ENCODE results near the gene TSPAN15.

The TSPAN15 gene

DNA sequence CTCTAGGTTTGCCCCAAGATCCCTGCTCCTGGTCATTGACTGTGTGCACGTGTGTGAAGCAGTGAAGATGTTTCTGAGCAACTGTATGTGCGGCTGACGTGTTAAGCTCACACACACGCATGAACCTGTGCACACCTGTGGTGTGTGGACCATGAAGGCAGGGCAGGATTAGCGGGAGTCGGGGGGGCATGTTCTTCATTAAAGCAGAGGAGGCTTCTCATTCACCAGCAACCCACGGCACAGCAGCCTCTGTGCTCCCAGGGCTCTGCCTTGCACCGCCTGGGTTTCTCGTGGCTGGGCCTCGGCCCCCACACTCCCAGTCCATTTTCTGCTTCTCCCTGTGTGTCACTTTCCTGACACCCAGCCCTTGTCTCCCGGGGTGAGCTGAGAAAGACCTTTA lies 33.7 kb upstream of the TSPAN15 start:
- DNase-seq (ENCODE audit: low read depth in 2 of 2): no peak

DNA sequence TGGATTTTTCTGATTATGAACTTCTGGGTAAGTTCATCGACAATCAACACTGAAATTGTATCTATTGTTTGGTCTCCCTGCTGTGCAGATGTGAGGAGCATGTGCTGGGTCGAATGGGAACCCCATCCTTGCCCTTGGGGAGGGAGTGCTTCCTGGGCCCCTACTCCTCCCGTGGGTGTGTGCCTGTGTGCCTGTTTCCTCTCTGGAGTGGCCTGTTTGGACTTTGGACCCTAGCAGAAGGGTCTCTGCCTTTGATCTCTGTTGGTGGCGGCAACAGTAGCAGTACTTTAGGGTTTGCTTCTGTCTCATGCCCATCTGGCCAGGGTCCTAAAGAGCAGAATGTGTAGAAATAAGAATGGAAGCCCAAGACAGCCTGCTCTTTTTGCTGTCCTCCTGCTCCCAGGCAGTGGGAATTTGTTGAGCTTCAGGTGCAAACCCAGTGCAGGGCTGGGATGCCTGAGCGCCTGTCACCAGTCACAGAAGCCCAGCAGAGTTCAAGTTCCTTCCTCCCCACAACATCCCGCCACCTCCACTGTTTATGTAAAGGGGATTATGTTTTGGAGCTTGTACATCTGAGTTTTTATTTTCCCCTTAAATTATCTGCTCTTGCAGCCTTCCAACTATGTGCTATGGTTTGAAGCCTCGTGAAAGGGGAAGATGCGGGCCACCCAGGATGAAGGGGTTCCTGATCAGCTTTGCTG lies 33.1 kb upstream of the TSPAN15 start:
- no peak for DNase-seq (ENCODE audit: low read depth in 2 of 2)

DNA sequence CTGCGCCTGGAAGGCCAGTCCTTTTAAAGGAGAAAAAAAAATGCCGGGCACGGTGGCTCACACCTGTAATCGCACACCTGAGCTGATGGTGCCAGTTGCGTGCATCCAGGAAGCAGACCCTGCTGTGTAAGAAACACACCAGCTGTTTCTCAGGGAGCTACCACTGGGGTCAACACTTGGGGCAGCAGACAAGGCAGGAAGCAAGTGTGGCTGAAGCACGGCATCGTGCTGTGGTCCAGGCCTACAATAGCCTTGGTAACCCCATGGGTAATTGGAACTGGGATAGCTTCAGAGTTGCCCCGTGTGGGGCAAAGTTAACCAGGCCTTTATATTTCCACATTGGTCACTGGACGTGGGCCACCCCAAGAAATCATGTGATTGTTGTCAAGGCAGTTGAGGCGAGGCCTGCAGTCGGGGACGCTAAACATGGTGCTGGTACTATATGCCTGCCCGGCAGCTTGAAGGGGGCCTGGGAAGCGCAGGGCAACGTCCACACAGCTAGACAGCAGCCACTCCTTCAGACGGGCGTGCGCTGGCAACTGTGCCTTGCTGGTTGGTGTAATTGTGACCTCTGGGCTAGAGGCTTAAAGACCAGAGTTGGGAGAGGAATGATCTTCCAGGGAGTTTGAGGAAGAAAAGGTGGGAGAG lies 32.0 kb upstream of the TSPAN15 start:
- no peak for DNase-seq (ENCODE audit: low read depth in 2 of 2)

DNA sequence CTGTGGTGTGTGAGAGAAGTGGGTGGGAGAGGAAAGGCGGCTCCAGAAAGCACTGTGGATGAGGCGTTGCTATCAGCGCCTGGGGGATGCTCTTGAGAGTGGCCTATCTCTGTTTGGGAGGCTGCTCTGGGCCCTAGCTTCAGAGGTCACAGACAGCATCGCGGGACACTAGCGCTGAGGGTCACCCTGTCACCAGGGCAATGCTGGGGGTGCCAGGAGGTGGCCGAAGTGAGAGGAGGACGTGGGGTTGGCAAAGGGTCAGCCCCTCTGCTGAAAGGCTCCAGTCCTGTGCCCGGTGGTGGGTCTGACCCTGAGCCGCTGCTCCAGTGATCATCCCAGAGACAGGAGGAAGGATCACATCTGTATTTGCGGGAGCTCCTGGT lies 31.5 kb upstream of the TSPAN15 start:
- no peak for DNase-seq (ENCODE audit: low read depth in 2 of 2)

DNA sequence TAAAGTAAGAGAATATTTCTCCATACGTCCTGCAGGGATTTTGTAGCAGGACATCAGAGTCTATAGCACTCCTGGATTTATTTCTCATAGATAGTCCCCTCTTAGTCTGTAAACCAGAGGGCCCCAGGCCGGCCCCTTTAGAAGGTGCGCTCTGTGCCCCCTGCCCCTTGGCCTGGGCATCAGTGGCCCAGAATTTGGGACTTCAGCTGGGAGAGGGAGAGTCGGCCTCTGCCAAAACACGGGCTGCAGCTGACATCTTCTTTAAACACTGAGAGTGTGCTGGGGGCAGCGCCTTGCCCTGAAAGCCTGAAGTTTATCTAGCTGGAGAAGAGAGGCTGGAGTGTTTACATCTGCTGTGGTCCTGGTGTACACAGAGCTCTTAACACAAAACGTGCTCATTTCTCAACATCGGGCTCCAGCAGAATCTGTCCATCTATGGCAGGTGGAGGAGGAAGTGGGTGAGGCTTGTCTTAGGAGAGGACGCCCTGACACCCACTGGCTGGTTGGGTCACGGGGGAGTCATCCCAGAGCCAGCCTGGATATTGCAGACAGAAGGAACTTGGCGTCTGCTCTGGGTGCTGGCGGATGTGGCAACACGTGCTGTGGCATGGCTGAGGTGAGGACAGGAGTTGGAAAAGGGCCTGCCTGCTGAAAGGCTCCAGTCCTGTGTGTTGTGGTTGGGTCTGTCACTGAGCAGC lies 29.5 kb upstream of the TSPAN15 start:
- no peak for DNase-seq (ENCODE audit: low read depth in 2 of 2)

DNA sequence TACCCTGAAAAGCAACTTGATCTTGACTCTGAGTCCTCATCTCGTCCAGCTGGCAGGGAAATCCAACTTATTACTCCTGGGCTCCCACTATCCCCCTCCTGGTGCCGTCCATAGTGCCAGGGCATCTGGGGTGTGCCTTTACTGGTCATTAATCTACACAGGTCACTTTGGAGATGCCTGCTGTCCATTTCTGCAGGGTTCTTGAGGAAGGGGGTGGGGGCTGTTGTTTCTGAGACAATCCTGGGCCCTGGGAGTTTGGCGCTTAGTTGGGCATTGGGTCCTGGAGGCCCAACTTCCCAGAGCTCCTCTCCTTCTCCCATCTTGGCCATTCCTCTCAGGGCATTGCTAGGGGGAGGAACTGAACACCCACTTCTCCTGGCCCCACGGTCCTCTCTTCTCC lies 28.6 kb upstream of the TSPAN15 start:
- DNase-seq (ENCODE audit: low read depth in 2 of 2): no peak

DNA sequence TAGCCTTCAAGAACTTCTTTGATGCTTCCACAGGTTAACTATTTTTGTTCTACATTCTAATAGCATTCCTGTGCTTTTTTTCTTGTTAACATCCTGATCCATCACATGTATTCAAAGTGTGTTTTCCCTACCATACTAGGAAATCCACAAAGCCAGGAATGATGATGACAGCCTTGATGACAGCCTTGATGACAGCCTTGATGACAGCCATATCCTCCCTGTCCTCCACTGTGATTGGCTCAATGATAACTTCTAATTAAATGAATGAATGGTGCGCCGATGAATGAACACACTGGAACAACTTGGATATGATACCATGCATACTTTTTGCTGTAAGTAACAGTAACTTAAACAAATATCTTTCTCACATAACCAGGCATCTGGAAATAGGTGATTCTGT lies 26.2 kb upstream of the TSPAN15 start:
- no peak for DNase-seq (ENCODE audit: low read depth in 2 of 2)

DNA sequence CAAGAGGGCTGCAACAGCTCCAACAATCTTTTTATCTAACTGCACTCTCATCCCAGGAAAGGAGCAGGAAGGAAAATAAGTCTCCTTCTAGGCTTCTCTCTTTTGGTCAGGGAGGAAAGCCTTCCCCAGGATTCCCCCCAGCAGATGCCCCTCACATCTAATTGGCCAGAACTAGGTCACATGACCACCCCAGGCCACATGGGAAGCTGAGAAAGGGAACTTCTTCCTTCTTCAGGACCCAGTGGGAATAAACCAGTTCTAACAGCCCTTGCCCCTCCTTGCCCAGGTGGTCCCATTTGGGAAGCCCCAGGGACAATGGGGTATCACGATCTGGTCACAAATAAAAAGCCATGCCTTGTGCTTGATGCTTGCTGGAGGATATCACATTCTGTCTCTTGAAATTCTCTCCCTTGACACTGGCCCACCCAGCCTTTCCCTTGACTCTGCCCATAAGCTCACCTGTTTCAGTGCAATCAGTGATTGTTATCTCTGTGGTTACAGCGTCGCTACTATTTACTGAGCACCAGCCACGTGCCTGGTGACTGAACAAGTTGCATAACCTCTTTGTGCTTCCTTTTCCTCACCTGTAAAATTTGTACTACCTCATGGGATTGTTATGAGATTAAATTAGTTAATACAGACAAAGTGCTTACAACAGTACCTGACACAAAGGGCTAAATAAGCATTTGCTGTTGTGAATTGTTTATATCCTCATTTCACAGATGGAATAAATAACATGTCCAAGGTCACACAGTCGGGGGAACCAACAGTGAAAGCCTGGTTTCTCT lies 25.6 kb upstream of the TSPAN15 start:
- no peak for DNase-seq (ENCODE audit: low read depth in 2 of 2)

DNA sequence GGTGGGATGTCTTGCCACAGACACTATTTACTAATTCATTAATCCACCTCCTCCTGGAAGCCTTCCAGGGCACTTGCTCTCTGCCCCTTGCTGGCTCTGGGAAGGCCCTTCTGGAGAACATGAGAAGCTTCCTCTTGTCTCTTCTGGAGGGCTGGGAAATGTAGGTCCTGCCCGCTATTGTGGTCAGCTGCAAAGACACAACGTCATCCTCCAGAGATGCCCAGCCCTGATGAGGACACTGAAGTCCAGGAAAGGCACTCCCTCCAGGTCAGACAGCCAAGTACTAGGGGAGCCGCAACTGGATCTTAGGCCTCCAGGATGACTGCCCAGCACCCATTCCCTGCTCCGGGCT lies 24.9 kb upstream of the TSPAN15 start:
- DNase-seq (ENCODE audit: low read depth in 2 of 2): no peak

DNA sequence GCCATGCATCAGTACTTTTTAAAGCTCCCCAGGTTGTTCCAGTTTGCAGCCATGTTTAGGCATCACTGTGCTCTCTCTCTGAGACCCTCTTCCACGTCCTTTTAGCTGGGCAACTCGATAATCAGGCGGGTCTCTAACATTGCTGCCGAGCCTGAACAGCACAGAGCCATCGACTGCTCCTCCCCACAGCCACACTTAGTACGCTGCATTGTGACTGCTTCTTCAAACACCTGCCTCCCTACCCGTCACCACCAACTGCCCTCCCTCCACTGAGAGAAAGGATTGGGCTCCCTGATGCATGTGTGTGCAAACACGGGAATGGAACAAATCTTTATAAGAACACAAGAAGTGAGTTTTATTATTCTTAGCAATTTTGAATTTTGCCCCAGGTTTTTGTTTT lies 23.1 kb upstream of the TSPAN15 start:
- no peak for DNase-seq (ENCODE audit: low read depth in 2 of 2)

DNA sequence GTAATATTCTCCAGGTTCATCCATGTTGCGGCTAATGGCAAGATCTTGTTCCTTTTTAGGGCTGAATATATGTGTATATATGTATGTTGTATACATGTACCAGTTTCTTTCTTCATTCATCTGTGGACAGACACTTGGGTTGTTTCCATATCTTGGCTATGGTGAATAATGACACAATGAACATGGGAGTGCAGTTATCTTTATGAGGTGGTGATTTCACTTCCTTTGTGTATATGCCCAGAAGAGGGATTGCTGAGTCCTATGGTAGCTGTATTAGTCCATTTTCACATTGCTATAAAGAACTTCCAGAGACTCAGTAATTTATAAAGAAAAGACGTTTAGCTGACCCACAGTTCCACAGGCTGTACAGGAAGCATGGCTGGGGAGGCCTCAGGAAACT lies 17.1 kb upstream of the TSPAN15 start:
- no peak for DNase-seq (ENCODE audit: low read depth in 2 of 2)

DNA sequence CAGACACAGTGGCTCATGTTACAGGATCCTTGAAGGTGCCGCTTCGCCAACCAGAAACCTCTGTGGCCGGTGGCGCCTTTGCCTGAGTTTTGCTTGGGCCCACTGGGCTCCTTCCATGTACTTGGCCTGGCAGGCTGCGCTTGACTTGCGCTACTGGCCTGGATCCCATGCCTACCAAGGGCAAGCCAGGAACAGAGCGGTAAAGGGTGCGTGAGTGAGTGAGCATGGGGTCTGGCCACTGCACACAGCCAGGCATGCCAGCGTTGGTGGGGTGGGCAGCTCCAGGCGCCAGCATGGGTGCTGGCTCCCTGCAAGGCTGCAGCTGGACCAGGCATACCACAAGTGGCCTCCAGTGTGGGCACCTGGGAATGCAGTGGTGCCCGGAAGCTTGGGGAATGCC lies 16.3 kb upstream of the TSPAN15 start:
- no peak for DNase-seq (ENCODE audit: low read depth in 2 of 2)

DNA sequence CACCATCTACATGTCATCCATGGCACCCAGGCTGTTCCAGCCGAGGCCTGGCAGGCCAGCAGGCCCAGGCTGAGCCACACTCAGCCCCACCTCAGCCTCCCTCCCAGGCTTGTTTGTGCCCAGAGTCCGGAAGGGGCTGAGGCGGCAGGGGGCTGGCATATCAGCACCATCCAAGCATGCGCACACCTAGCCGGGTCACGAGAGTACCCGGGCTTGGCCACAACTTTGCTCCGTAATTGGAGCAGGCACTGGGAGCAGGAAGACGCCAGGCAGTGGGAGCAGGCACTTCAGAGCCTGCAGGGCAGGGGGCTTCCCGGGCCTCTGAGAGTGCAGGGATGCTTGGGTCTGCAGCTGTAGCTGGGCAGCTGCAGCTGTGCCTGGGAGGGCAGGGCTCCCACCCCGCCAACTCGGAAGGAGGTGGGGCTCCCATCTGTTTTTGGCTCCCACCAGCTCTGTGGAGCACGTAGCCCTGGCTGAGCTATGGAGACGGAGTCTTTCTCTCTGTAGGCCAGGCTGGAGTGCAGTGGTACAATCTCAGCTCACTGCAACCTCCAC lies 15.2 kb upstream of the TSPAN15 start:
- DNase-seq (ENCODE audit: low read depth in 2 of 2): no peak

DNA sequence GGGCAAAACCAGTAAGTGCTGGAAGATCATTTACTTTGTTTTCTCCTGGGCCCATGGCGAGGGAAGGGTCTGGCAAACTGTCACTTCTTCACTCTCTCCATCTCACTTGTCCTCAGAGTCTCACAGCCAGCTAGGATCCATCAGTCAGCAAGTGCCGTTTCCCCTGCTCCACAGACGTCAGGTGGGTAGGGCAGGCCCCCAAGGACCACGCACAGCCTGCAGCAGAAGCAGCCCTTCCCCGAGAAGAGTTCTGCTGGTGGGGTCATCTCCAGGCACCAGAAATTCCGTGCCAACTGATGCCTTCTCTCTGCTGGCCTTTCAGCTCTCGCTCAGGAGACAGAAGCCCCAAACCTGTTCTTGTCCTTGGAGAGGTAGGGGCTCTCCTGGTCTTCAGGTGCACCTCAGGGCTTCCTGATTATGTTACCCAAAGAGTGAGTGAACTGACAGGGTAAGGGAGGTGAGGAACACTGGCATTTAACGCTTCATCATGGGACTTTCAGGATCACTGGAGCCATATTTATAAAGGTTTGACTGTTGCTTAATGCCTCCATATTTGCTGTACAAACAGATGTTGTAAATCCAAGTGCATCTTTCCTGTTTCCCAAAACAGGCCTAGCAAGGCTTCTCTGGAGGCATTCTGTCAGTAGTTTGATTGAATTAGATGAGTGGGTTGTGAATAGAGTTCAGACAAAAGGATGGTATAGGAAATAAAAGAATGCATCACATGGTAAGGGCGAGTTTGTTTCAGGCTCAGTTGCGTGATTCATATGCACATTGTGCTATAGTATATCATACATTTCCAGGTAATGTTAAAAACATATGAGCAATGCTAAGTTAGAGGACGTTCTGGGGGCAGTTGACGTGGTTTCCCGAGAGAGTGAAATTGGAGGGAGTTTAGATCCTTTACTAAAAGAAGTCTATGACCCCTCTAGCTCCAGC lies 13.7 kb upstream of the TSPAN15 start:
- DNase-seq (ENCODE audit: low read depth in 2 of 2): no peak

DNA sequence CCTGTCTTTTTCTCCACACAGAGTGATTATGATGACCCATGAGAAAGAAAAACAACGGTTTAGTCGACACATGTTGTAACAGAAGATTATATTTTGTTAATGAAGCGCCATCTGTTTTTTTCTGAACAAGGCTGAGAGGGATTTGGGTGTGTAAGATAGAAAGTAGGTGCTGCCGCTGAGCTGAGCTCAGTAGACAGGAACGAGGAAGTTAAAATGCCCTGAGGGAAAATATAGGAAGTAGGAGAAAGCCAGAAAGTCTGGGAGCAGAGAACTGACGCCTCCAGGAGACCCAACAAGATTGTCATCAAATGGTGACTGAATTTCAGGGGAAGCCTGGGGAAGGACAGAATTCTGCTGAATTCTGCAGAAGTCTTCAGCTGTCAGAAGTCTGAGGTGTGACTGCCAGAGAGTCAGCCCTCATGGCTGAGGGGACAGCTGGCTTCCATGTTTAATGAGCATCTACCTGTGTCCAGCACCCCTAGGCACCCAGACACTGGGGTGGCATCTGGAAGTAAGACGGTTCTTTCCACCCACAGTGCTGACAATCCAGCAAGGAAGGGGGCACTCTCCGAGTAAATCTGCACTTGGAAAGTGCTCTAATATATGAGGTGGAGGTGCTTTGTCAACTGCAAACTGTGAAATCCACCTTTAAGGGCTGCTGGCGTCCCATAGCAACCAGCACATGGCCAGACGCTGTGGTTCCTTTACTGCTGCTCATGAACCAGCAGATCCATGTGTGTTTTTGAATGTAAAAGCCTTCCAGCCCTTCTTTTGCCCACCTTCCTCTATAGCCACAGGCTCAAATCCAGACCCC lies 12.5 kb upstream of the TSPAN15 start:
- DNase-seq (ENCODE audit: low read depth in 2 of 2): no peak

DNA sequence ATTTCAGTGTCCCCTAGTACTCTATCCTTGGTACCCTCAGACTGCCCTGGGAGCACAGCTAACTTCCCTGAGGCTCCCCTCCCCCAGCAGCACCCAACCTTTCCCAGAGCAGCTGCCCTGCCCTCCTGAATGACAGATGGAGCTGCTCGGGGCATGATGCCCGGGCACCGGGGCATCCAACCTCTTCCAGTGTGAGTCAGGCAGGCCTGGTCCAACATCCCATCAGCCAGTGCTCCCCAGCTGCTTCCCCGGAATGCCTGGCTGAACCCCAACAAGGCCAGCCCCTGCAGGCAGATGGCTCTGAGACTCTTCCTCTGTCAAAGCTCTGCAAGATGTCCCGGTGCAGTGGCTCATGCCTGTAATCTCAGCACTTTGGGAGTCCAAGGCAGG lies 11.9 kb upstream of the TSPAN15 start:
- DNase-seq (ENCODE audit: low read depth in 2 of 2): no peak

DNA sequence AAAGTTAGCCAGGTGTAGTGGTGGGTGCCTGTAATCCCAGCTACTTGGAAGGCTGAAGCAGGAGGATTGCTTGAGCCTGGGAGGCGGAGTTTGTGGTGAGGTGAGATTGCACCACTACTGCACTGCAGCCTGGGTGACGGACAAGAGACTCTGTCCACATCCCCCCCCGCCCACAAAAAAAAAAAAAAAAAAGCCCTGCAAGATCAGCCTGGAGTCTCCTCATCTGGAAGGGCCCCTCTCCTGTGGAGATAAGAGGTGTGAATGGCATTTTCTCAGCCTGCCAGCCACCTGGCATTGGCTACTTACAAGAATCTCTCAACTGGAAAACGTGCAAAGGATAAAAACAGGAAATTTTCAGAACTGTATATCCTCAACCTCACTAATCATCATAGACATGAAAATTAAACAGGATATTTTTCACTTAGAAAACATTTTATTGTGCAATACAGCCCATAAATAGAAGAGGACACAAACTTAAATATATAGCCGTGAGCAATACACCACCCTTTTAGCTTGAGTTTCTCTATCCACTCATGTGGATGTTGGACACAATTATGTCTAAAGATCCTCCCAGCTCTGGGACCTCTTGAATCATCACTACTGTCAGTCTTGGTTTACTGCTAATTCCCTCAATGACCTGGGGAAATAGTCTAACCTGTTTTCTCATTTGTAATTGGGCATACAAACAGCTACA lies 11.3 kb upstream of the TSPAN15 start:
- no peak for DNase-seq (ENCODE audit: low read depth in 2 of 2)

DNA sequence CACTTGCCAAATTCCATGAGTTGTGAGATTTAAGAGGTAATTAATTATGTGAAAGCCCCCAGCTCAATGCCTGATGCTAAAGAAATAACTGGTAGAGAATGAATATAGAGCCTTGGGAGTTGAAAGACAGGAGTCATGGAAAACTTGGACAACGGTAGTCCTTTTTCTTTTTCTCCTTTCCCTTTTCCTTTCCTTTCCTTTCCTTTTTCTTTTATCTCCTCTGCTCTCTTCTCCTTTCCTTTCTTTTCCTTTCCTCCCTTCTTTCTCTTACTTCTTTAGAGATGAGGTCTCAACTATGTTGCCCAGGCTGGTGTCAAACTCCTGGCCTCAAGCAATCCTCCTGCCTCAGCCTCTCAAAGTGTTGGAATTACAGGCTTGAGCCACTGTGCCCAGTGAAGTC lies 7.9 kb upstream of the TSPAN15 start:
- DNase-seq (ENCODE audit: low read depth in 2 of 2): no peak

DNA sequence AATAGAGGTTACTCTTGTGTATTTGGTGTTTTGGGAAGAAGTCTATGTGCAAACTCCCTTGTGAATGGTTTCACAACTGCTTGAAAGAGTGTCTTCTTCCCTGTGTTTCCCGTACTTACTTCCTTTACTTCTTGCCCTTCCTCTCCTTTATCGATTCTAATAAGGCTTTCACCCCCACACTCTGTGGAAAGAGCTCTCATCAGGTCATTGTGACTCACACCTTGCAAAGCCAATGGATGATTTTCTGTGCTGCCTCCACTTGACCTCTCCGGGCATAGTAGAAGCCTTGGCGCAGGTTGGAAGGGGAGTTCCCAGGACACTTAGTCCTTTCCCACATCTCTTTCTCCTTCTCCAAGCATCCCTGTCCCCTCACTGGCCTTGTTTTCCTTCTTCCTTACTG lies 6.2 kb upstream of the TSPAN15 start:
- no peak for DNase-seq (ENCODE audit: low read depth in 2 of 2)

DNA sequence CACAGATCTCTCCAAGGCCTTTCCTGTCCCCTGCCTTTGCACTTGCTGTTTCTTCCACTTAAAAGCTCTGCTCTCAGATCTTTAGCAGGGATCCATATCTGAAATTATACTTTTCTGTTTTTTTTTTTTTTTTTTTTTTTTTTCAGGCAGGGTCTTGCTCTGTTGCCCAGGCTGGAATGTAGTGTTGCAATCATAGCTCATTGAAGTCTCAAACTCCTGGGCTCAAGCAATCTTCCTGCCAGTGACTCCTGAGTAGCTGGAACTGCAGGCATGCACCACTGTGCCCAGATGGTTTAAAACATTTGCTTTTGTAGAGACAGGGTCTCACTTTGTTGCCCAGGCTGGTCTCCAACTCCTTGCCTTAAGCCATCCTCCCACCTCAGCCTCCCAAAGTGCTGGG lies 5.0 kb upstream of the TSPAN15 start:
- DNase-seq (ENCODE audit: low read depth in 2 of 2): no peak

All from stimulated activated CD4-positive, alpha-beta T cell treated with anti-CD3 and anti-CD28 coated beads, Interleukin-12 subunit alpha, Interleukin-12 subunit beta, amount 100 ng/mL, for 24 hours (primary cell).